Chondrocyte (in vitro differentiated cells): ENCODE data around the gene MTNR1A. TPM values are rescaled to one million over a fixed set of nuclear protein-coding genes. Genes with fewer than 3 reads are reported as not detected.
"Not testable (repeated sequence)": the region's sequence is repeated elsewhere in the genome, so short reads cannot be mapped to it uniquely, and the experiment has no call there.

Experiments used
- DNase-seq: peaks from one replicate; pipeline ENCODE4 v3.0.0; 2021; ENCODE audit warnings: mixed read lengths, low spot score
- H3K27ac Mint-ChIP-seq: one replicate; pipeline ENCODE4 v1.8.0; 2021; ENCODE audit warnings: mild to moderate bottlenecking, moderate library complexity, mixed read lengths; ENCODE audit not compliant: unreplicated experiment
- H3K27me3 Mint-ChIP-seq: 2 replicates; pipeline ENCODE4 v1.8.0; 2021; ENCODE audit warnings: low read depth, mixed read lengths
- H3K36me3 Mint-ChIP-seq: 2 replicates; pipeline ENCODE4 v1.8.0; 2021; ENCODE audit warnings: low read depth, mixed read lengths
- H3K4me1 Mint-ChIP-seq: 2 replicates; pipeline ENCODE4 v1.8.0; 2021; ENCODE audit warnings: low read depth, mild to moderate bottlenecking, mixed read lengths
- H3K4me3 Mint-ChIP-seq: one replicate; pipeline ENCODE4 v1.8.0; 2021; ENCODE audit warnings: mild to moderate bottlenecking, moderate library complexity, mixed read lengths; ENCODE audit not compliant: unreplicated experiment
- H3K9me3 Mint-ChIP-seq: 2 replicates; pipeline ENCODE4 v1.8.0; 2021; ENCODE audit warnings: low read depth, mixed read lengths
- total RNA-seq: library from RNA; stranded (reverse); gene quantifications from 3 replicates; pipeline ENCODE4 v1.2.1, GENCODE V29; 2021
- TF ChIP-seq, protein P1 (sequence below): fragments of 200-600 bp; sonication (generic); IDR thresholded peaks from 2 replicates; pipeline ENCODE4 v1.5.0; 2021; ENCODE audit warnings: antibody characterized with exemption, mild to moderate bottlenecking, moderate library complexity

MTNR1A gene
- total RNA-seq, 1 donor from 2014 or later = not detected

DNA sequence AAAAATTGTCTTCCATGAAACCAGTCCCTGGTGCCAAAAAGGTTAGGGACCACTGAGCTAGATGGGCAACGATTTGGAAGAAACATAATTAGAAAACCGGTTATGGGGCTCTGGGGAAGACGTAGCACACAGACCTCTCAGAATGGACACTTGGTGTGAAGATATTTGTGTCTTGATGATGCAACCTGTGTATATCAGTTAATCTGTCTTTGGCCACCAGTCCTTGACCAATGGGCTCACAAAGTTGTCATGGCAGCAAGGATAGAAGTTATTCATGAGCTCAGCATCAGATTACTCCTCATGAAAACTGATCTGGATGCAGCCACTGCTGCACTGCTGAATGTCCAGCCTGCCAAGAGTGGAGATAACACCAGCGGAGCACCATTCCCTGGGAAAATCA lies 13.6 kb downstream of the MTNR1A start:
- Mint-ChIP-seq H3K4me1 (no peaks in the 10 kb centered on the region), H3K4me3 (no peak overlapping the region), H3K27ac (no peak overlapping the region), H3K36me3 (peaks cover 2% of the 10 kb centered on the region), H3K9me3 (peaks cover 20% of the 10 kb centered on the region), H3K27me3 (peaks cover 14% of the 10 kb centered on the region)
- TF ChIP-seq, protein P1, sequence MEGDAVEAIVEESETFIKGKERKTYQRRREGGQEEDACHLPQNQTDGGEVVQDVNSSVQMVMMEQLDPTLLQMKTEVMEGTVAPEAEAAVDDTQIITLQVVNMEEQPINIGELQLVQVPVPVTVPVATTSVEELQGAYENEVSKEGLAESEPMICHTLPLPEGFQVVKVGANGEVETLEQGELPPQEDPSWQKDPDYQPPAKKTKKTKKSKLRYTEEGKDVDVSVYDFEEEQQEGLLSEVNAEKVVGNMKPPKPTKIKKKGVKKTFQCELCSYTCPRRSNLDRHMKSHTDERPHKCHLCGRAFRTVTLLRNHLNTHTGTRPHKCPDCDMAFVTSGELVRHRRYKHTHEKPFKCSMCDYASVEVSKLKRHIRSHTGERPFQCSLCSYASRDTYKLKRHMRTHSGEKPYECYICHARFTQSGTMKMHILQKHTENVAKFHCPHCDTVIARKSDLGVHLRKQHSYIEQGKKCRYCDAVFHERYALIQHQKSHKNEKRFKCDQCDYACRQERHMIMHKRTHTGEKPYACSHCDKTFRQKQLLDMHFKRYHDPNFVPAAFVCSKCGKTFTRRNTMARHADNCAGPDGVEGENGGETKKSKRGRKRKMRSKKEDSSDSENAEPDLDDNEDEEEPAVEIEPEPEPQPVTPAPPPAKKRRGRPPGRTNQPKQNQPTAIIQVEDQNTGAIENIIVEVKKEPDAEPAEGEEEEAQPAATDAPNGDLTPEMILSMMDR = no peak
- DNase-seq = no peak

DNA sequence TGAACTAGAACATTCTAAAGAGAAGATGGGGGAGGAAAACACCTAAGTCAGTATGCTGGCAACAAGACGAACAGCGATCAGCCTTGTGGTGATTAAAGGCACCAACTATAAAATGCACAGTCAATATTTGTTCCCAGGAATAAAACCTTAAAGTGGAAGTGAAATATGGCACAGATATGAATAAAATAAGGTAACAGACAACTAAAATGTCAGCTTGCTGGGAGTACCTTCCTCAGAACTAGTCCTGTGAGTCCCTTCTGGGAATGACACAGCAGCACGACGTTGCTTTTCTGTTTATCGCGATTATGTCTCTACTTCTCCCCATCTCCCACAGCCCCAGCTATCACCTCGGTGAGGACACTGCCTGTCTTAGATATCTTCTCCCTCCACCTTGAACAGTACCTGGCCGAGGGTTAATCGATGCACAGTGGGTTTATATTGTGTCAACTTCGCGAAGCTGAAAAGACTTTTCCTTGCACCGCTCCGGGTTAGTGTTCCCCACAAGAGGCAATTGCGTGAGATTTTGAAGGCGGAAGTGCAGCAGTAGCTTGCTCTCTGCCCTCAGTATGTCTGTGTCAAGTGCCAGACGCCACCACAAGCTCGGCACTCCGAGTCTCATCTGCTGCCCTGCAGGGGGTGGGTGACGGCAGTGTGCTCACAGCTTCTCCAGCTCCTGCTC lies 17.4 kb downstream of the MTNR1A start:
- Mint-ChIP-seq H3K4me1 (no peaks in the 10 kb centered on the region), H3K36me3 (no peaks in the 10 kb centered on the region), H3K27ac (no peak overlapping the region), H3K9me3 (peaks cover 7% of the 10 kb centered on the region), H3K4me3 (no peak overlapping the region), H3K27me3 (peaks cover 5% of the 10 kb centered on the region)
- TF ChIP-seq, protein P1 = no peak
- DNase-seq = no peak

DNA sequence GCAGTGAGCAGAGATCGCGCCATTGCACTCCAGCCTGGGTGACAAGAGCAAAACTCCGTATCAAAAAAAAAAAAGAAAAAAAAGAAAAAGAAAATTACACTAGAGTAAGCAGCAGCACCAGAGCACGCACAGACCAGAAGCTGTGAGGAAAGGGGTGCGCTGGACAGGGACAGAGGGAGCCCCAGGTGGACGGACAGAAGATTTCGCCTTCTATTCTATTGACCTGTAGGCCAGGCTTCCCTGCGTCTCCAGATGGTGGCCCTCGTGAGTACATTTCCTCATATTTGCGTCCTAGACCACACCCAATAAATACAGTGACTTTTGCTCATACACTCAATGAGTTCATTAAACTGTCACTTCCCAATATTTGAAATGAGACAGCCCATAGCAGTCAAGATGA lies 19.1 kb downstream of the MTNR1A start:
- H3K9me3 Mint-ChIP-seq = peaks cover 6% of the 10 kb centered on the region
- H3K27me3 Mint-ChIP-seq = peaks cover 3% of the 10 kb centered on the region
- no peak overlapping the region for H3K27ac Mint-ChIP-seq
- no peak for DNase-seq
- TF ChIP-seq, protein P1 = no peak
- H3K4me3 Mint-ChIP-seq = no peak overlapping the region
- H3K36me3 Mint-ChIP-seq = no peaks in the 10 kb centered on the region
- H3K4me1 Mint-ChIP-seq = no peaks in the 10 kb centered on the region

DNA sequence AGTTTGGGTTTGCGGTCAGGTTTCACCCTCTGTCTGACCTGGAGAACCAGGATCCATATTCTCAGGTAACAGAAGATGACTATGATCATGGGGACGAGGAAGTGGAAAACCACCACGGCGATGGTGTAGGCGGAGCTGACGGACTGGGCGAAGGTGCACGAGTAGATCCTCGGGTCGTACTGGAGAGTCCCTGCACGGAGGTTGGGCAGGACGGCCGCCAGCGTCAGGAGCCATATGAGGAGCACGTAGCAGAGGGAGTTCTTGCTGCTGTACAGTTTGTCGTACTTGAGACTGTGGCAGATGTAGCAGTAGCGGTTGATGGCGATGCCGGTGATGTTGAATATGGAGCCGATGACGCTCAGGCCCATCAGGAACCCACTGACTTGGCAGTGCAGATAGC lies 21.3 kb downstream of the MTNR1A start:
- DNase-seq = no peak
- peaks cover 3% of the 10 kb centered on the region for H3K27me3 Mint-ChIP-seq
- no peak overlapping the region for H3K27ac Mint-ChIP-seq
- TF ChIP-seq, protein P1 = no peak
- H3K36me3 Mint-ChIP-seq = no peaks in the 10 kb centered on the region
- no peak overlapping the region for H3K4me3 Mint-ChIP-seq
- no peaks in the 10 kb centered on the region for H3K9me3 Mint-ChIP-seq
- H3K4me1 Mint-ChIP-seq = no peaks in the 10 kb centered on the region

DNA sequence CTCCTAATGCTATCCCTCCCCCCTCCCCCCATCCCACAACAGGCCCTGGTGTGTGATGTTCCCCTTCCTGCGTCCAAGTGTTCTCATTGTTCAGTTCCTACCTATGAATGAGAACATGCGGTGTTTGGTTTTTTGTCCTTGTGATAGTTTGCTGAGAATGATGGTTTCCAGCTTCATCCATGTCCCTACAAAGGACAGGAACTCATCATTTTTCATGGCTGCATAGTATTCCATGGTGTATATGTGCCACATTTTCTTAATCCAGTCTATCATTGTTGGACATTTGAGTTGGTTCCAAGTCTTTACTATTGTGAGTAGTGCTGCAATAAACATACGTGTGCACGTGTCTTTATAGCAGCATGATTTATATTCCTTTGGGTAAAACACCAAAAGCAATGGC lies 31.4 kb downstream of the MTNR1A start:
- H3K27ac Mint-ChIP-seq, H3K9me3 Mint-ChIP-seq, H3K4me1 Mint-ChIP-seq, H3K36me3 Mint-ChIP-seq, H3K4me3 Mint-ChIP-seq, DNase-seq: not testable (repeated sequence)
- H3K27me3 Mint-ChIP-seq = peaks cover 21% of the 10 kb centered on the region

DNA sequence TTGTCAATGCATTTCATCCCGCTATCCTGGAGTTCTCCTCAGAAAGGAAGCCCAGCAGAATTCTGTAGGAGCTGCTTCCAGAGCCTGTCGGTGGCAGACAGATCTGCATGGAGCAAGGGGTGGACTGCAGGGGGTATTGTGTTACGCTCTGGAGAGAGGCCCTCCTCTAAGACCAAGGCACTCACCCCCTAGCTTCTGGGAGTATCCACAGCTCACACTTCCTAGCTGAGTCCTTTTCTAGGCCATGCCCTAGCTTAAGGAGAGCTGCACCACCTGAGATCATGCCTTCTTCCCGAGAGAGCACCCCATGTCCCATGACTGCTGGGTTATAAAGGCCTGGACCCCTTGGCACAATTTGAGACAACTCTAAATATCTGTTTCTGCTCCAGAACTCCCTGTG lies 39.1 kb downstream of the MTNR1A start:
- Mint-ChIP-seq H3K36me3 (no peaks in the 10 kb centered on the region), H3K27me3 (peaks cover 5% of the 10 kb centered on the region), H3K4me3 (no peak overlapping the region), H3K27ac (no peak overlapping the region), H3K9me3 (peaks cover 13% of the 10 kb centered on the region), H3K4me1 (no peaks in the 10 kb centered on the region)
- TF ChIP-seq, protein P1 = no peak
- no peak for DNase-seq
